GM15510 (cell line): ENCODE measurements around the gene SLC7A8.

Experiments
- POLR2A ChIP-seq: IDR thresholded peaks from 3 replicates; pipeline ENCODE4 v1.6.1; 2011; ENCODE audit warnings: borderline replicate concordance; ENCODE audit not compliant: insufficient read length; ENCODE audit errors: extremely low read depth

SLC7A8 gene

DNA sequence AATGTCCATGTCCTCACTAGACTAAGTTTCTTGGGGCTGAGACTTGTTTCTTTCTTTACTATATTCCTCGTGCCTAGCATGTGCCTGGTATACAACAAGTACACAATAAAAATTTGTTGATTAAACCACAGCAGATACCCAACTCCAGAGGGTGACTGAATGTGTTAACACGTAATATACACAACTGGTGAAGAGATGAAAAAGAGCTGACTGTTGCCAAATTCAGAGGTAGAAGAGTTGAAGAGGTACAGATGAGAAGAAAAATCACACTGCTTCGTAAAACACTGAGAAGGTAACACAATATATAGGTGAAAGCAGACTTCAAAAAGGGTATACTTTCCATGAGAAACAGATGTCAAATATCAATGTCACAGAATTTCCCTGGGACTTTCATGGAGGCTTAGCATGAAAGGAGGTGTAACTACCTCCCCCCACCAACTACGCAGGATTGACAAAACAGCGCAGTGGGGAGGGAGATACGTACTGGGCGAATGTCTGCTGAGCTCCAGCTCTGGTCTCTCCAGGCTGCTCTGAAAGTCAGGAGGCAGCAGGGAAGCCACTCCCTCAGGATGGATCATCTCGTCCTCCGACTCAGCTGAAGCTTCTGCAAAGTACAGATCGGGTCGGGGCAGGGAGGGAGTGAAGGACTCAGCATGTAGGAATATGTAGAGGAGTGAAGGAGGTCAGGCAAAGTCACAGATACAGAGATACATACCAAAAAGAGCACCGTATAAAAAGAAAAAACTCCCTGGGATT lies 93.8 kb downstream of the SLC7A8 start:
- no peak for TF ChIP-seq POLR2A

DNA sequence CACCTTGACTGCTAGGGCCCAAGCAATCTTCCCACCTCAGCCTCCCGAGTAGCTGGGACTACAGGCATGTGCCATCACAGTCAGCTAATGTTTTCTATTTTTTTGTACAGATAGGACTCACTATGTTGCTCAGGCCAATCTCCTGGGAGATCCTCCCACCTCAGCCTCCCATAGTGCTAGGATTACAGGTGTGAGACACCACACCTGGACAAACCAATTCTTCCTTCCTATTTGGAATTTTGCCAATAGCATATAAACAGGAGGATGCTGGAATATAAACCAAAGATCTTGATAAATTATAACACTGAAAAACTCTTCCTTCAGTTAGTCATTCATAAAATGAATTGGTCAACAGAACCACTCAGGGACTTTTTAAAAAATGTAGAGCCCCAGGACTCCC lies 96.9 kb downstream of the SLC7A8 start:
- no peak for TF ChIP-seq POLR2A

DNA sequence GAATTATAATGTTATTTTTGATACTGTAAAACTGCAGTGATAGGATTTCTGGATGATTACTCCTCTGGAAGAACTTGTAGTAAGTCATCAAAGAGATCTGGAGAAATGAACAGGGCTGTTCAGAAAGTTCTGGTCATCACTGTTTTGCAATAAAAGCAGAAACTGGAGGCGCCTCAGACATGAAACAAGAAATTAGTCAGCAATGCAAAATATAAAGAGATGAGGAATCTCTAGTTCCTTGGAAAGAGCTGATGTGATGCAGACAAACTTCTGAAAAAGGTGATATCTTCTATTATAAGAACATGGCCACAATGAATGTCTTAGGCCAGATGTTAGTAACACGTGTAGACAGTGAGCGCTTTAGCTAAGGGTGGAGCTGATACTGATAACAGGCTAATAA lies 98.0 kb downstream of the SLC7A8 start:
- no peak for TF ChIP-seq POLR2A

DNA sequence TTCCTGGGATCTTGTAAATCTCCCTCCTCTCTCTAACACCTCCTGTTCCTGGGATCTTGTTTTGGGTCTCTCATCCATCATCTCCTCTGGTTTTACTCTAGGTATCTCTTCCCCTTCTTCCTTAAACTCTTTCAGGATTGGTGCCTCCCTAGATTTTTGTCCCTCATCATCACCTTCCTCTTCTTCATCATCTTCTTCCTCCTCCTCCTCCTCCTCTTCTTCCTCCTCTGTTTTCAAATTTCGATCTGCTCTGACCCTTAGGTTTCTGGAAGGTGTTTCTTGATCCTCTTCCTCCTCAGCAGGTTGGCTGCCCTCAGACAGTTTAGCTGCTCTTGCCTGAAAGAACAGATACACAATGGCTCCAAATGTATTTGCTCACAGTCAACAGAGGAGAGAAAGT lies 103.0 kb downstream of the SLC7A8 start:
- no peak for TF ChIP-seq POLR2A

DNA sequence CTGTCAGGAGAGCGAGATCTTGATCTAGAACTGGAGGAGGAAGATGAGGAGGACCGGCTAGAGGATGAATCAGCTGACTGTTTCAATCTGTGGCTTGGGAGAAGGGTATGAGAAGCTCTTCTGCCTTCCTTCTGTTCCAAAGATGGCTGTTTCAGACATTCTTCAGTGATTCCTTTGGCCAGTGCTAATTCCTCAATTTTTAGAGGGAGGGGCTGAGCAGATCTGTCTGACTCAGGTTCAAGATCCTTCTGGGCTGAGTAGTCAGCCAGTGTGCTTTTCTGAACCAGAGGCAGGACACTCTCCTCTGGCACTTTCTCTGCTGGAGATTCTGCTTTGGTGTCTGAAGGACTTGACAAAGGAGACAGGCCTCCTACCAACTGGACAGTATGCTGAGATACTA lies 103.7 kb downstream of the SLC7A8 start:
- no peak for TF ChIP-seq POLR2A

DNA sequence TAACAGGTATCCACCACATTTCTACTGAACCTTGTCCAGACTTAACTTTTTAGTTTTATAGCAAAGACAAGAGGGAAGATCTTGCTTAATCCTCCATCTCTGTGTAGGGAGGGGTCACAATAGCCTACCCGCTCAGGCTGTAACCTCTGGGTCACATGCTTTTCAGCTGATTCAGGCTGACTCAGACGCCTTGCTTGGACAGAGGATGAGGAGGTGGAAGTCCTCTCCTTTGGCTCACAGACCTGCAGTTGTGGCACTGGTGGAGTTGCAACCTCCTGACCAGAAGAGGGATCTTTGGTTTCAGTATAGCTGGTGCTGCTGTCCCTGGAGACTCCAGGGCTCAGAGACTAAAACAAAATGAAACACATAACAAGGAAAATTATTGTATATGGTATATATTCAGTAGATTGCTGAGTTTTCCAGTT lies 104.8 kb downstream of the SLC7A8 start:
- no peak for TF ChIP-seq POLR2A

DNA sequence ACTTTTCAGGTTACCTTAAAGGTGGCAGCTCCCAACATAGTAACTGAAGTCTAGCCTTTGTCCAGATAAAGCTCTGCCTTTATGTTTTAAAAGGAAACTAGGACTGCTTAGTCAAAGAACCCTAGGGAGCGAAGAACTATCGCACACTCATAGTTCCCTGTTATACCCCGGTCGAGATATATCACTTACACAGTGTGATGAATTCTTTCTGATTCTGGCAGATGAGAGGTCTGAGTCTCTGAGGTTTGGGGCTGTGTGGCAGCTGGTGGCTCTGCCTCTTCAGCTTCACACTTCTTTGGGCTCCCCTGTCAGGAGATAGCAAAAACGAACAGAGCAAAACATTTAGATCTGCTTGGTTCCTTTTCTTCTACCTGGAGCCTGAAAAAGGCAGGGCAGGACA lies 105.5 kb downstream of the SLC7A8 start:
- TF ChIP-seq POLR2A, result no peak

DNA sequence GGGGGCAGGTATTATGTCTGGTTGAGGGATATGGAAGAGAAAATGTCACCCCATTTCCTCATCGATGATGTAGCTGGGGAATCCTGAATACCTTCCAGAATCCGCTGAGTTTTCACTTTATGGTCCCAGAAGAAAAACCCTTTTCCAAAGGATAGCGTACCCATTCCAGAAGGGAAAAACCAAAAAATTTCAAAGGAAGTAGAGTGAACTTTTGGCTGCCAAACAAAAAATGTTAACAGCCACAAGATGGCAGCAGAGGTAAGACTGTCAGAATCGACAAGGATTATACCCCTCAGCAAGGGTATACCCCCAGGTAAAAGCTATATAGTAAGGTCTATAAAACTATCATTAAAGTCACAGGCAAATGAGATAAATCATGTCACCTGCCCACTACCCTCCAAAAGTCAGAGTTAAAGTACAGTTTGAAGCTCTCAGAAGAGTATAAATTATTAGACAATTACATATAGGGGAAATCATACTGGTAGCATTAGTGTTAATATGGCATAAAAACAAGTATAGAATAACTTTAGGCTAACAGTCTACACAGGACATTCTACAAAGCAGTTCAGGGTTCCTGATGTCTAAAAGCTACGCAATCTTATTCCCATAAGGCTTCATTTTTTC lies 106.6 kb downstream of the SLC7A8 start:
- no peak for TF ChIP-seq POLR2A
